ENCODE measurements around the gene ERCC6L.

GRCh38 chrX:72273718-72274117 lies 34.9 kb upstream of the ERCC6L start:
- TF ChIP-seq, protein P1, sequence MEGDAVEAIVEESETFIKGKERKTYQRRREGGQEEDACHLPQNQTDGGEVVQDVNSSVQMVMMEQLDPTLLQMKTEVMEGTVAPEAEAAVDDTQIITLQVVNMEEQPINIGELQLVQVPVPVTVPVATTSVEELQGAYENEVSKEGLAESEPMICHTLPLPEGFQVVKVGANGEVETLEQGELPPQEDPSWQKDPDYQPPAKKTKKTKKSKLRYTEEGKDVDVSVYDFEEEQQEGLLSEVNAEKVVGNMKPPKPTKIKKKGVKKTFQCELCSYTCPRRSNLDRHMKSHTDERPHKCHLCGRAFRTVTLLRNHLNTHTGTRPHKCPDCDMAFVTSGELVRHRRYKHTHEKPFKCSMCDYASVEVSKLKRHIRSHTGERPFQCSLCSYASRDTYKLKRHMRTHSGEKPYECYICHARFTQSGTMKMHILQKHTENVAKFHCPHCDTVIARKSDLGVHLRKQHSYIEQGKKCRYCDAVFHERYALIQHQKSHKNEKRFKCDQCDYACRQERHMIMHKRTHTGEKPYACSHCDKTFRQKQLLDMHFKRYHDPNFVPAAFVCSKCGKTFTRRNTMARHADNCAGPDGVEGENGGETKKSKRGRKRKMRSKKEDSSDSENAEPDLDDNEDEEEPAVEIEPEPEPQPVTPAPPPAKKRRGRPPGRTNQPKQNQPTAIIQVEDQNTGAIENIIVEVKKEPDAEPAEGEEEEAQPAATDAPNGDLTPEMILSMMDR (IDR thresholded peaks at IDR 0.05) = no peak
- TF ChIP-seq POLR2A (IDR thresholded peaks at IDR 0.05) = no peak
